IMR-90 (cell line): Measurements from ENCODE around the gene ZSCAN31. TPM values are rescaled to one million over a fixed set of nuclear protein-coding genes. Genes with fewer than 3 reads are reported as not detected.

Experiments used
- ATAC-seq: fragments of 200-7000 bp; cut with Tn5 transposase; 2 replicates; pipeline ENCODE4 v1.9.1; 2020; ENCODE audit warnings: low read depth, mild to moderate bottlenecking, moderate library complexity
- BruUV-seq: library from RNA; stranded (reverse); fragments of 400-500 nt; replicated peaks from 2 replicates; lab custom pipeline; 2021; lab: Mats Ljungman, UMichigan
- CTCF ChIA-PET: fragments of 300-600 bp; formaldehyde crosslinking; extraction: SDS; loops from one replicate; lab custom pipeline; 2021; ENCODE audit warnings: antibody characterized with exemption; lab: Yijun Ruan, JAX
- POLR2A ChIA-PET: fragments of 300-600 bp; sonication (Branson Sonifier 250); formaldehyde crosslinking; loops from one replicate; lab custom pipeline; 2022; ENCODE audit warnings: antibody characterized with exemption; ENCODE audit not compliant: unreplicated experiment; lab: Charles Lee
- DNase-seq: peaks from one replicate; pipeline ENCODE4 v3.0.0; 2013
- H2AFZ ChIP-seq: replicated peaks from 2 replicates; pipeline ENCODE3; 2013; ENCODE audit warnings: low read length, mild to moderate bottlenecking; ENCODE audit not compliant: poor library complexity
- H2AK5ac ChIP-seq: 2 replicates; pipeline ENCODE4 v1.6.1; 2013; ENCODE audit warnings: low read depth, low read length, inconsistent platforms
- H2AK9ac ChIP-seq: replicated peaks from 2 replicates; pipeline ENCODE3; 2013; ENCODE audit warnings: mild to moderate bottlenecking, low read depth, low read length, moderate library complexity; ENCODE audit not compliant: poor library complexity
- H2BK120ac ChIP-seq: 2 replicates; pipeline ENCODE4 v1.6.1; 2013; ENCODE audit warnings: low read depth, low read length, inconsistent platforms
- H2BK15ac ChIP-seq: 3 replicates; pipeline ENCODE4 v1.6.1; 2013; ENCODE audit warnings: low read depth, low read length, inconsistent platforms
- H2BK20ac ChIP-seq: 2 replicates; pipeline ENCODE4 v1.6.1; 2013; ENCODE audit warnings: low read depth, mild to moderate bottlenecking, inconsistent platforms, low read length, moderate library complexity
- H2BK5ac ChIP-seq: 2 replicates; pipeline ENCODE4 v1.6.1; 2013; ENCODE audit warnings: mild to moderate bottlenecking, low read depth, low read length, inconsistent platforms; ENCODE audit not compliant: poor library complexity, severe bottlenecking
- H3K14ac ChIP-seq: replicated peaks from 2 replicates; pipeline ENCODE4 v1.6.1; 2013; ENCODE audit warnings: low read depth, low read length, inconsistent platforms
- H3K18ac ChIP-seq: 2 replicates; pipeline ENCODE4 v1.6.1; 2013; ENCODE audit warnings: low read depth, low read length, control low read depth
- H3K23ac ChIP-seq: 2 replicates; pipeline ENCODE4 v1.6.1; 2013; ENCODE audit warnings: low read depth, low read length, inconsistent platforms
- H3K27ac ChIP-seq: 2 replicates; pipeline ENCODE4 v1.5.1; 2013; ENCODE audit warnings: mild to moderate bottlenecking, control low read depth, low read length; ENCODE audit not compliant: insufficient read depth
- H3K27me3 ChIP-seq: 2 replicates; pipeline ENCODE4 v1.6.1; 2013; ENCODE audit warnings: low read length; ENCODE audit not compliant: control insufficient read depth, insufficient read depth
- H3K36me3 ChIP-seq: 2 replicates; pipeline ENCODE4 v1.6.1; 2013; ENCODE audit warnings: low read length, mixed read lengths; ENCODE audit not compliant: control insufficient read depth, insufficient read depth
- H3K4ac ChIP-seq: 2 replicates; pipeline ENCODE4 v1.6.1; 2013; ENCODE audit warnings: low read depth, low read length, inconsistent platforms
- H3K4me1 ChIP-seq: 2 replicates; pipeline ENCODE4 v1.6.1; 2013; ENCODE audit warnings: low read length, mixed read lengths; ENCODE audit not compliant: control insufficient read depth, insufficient read depth
- H3K4me2 ChIP-seq: 2 replicates; pipeline ENCODE4 v1.6.1; 2013; ENCODE audit warnings: low read depth, mild to moderate bottlenecking, control low read depth, low read length, moderate library complexity
- H3K4me3 ChIP-seq: 2 replicates; pipeline ENCODE4 v1.5.1; 2013; ENCODE audit warnings: low read depth, mild to moderate bottlenecking, control low read depth, low read length, moderate library complexity; ENCODE audit not compliant: insufficient read depth
- H3K56ac ChIP-seq: 2 replicates; pipeline ENCODE4 v1.6.1; 2013; ENCODE audit warnings: low read length, inconsistent platforms; ENCODE audit not compliant: insufficient read depth; ENCODE audit errors: extremely low read depth
- H3K79me1 ChIP-seq, 2 experiments: 2 replicates each; pipeline ENCODE4 v1.6.1; 2013; ENCODE audit warnings: low read length in 2 of 2, inconsistent platforms in 1 of 2, low read depth in 1 of 2
- H3K9ac ChIP-seq: 2 replicates; pipeline ENCODE4 v1.6.1; 2013; ENCODE audit warnings: low read depth, low read length, control low read depth
- H3K9me1 ChIP-seq: 2 replicates; pipeline ENCODE4 v1.6.1; 2013; ENCODE audit warnings: low read length, inconsistent platforms; ENCODE audit not compliant: insufficient read depth
- H3K9me3 ChIP-seq: 2 replicates; pipeline ENCODE4 v1.6.1; 2013; ENCODE audit warnings: low read length; ENCODE audit not compliant: control insufficient read depth, insufficient read depth
- H4K20me1 ChIP-seq: 2 replicates; pipeline ENCODE4 v1.6.1; 2013; ENCODE audit warnings: low read length, inconsistent platforms; ENCODE audit not compliant: insufficient read depth
- H4K5ac ChIP-seq: 2 replicates; pipeline ENCODE4 v1.6.1; 2013; ENCODE audit warnings: mild to moderate bottlenecking, low read depth, low read length, control low read depth
- H4K8ac ChIP-seq, 2 experiments: 2 replicates each; pipeline ENCODE4 v1.6.1; 2013; ENCODE audit warnings: low read depth in 2 of 2, low read length in 2 of 2, control low read depth in 1 of 2, inconsistent platforms in 1 of 2
- H4K91ac ChIP-seq: 2 replicates; pipeline ENCODE4 v1.6.1; 2013; ENCODE audit warnings: low read depth, low read length, inconsistent platforms; ENCODE audit not compliant: insufficient read depth
- BHLHE40 ChIP-seq: fragments of 150-350 bp; IDR thresholded peaks from 2 replicates; pipeline ENCODE4 v1.6.1; 2016; ENCODE audit warnings: mild to moderate bottlenecking, low read depth, low read length
- CEBPB ChIP-seq: IDR thresholded peaks from 2 replicates; pipeline ENCODE4 v1.6.1; 2012; ENCODE audit warnings: low read depth, low read length, improper control_type of control experiment
- CHD1 ChIP-seq: IDR thresholded peaks from 2 replicates; pipeline ENCODE4 v1.6.1; 2012; ENCODE audit warnings: low read depth, low read length, improper control_type of control experiment
- CTCF ChIP-seq: conservative IDR thresholded peaks from 2 replicates; pipeline ENCODE4 v1.5.1; 2012; ENCODE audit warnings: mild to moderate bottlenecking, low read depth, low read length, improper control_type of control experiment
- ELK1 ChIP-seq: fragments of 150-350 bp; IDR thresholded peaks from 2 replicates; pipeline ENCODE4 v1.6.1; 2016; ENCODE audit warnings: low read depth, mild to moderate bottlenecking, low read length, moderate library complexity, borderline replicate concordance
- FOS ChIP-seq: fragments of 150-350 bp; IDR thresholded peaks from 2 replicates; pipeline ENCODE4 v1.6.1; 2016; ENCODE audit warnings: low read depth, low read length
- MAFK ChIP-seq: IDR thresholded peaks from 2 replicates; pipeline ENCODE4 v1.6.1; 2012; ENCODE audit warnings: low read depth, low read length, improper control_type of control experiment
- MAZ ChIP-seq: IDR thresholded peaks from 2 replicates; pipeline ENCODE4 v1.6.1; 2012; ENCODE audit warnings: low read depth, mild to moderate bottlenecking, low read length, improper control_type of control experiment, moderate library complexity, borderline replicate concordance
- MXI1 ChIP-seq: IDR thresholded peaks from 2 replicates; pipeline ENCODE4 v1.6.1; 2012; ENCODE audit warnings: low read depth, mild to moderate bottlenecking, low read length, moderate library complexity, borderline replicate concordance
- NFE2L2 ChIP-seq: fragments of 150-350 bp; IDR thresholded peaks from 2 replicates; pipeline ENCODE4 v1.6.1; 2016; ENCODE audit warnings: low read depth, mild to moderate bottlenecking, low read length
- POLR2A ChIP-seq: IDR thresholded peaks from 2 replicates; pipeline ENCODE4 v1.6.1; 2012; ENCODE audit warnings: mild to moderate bottlenecking, low read depth, low read length
- RAD21 ChIP-seq: IDR thresholded peaks from 2 replicates; pipeline ENCODE4 v1.6.1; 2012; ENCODE audit warnings: low read length, improper control_type of control experiment
- RCOR1 ChIP-seq: IDR thresholded peaks from 2 replicates; pipeline ENCODE4 v1.6.1; 2012; ENCODE audit warnings: mild to moderate bottlenecking, low read length, improper control_type of control experiment; ENCODE audit not compliant: insufficient replicate concordance
- RFX5 ChIP-seq: IDR thresholded peaks from 2 replicates; pipeline ENCODE4 v1.8.0; 2012; ENCODE audit warnings: low read depth, mild to moderate bottlenecking, low read length, moderate library complexity
- SMC3 ChIP-seq: fragments of 150-350 bp; IDR thresholded peaks from 2 replicates; pipeline ENCODE4 v1.6.1; 2016; ENCODE audit warnings: low read depth, mild to moderate bottlenecking, antibody characterized with exemption, low read length, moderate library complexity
- USF2 ChIP-seq: fragments of 150-350 bp; IDR thresholded peaks from 2 replicates; pipeline ENCODE4 v1.6.1; 2017; ENCODE audit warnings: mild to moderate bottlenecking, antibody characterized with exemption, low read length, low read depth
- WGBS, 2 experiments: methylation state at CpG; one replicate each; pipeline versions ENCODE4 v1.1.5 to v1.1.7; 2013; ENCODE audit warnings: missing lambda C conversion rate in 2 of 2; ENCODE audit not compliant: insufficient read length in 1 of 2; ENCODE audit errors: extremely low coverage in 2 of 2; 5-methylcytosine and 5-hydroxymethylcytosine counted together
- dilution Hi-C: fragments of 300-500 bp; cut with HindIII; formaldehyde crosslinking; loops from one replicate; pipeline ENCODE4 v1.14.3; 2018; ENCODE audit warnings: low sequenced_read_pairs; ENCODE audit not compliant: unreplicated experiment
- in situ Hi-C: fragments of 300-500 bp; cut with MboI; formaldehyde crosslinking; loops from 3 replicates; pipeline ENCODE4 v1.14.3; 2019; ENCODE audit warnings: low sequenced_read_pairs, inconsistent platforms, mixed read lengths
- intact Hi-C: fragments of 100-400 bp; cut with micrococcal nuclease; formaldehyde crosslinking; loops from 2 replicates; pipeline ENCODE4 v1.10.0; 2022
- polyA plus RNA-seq, 3 experiments: library from polyadenylated mRNA; depleted of rRNA; stranded (reverse); fragments of >200 nt; gene quantifications; 2 replicates each; pipeline ENCODE4 v1.2.3, GENCODE V29; 2012; ENCODE audit warnings: low replicate concordance in 1 of 3
- total RNA-seq: library from RNA; depleted of rRNA; stranded (reverse); fragments of >200 nt; gene quantifications from 2 replicates; pipeline ENCODE4 v1.2.3, GENCODE V29; 2012

ZSCAN31 gene
- total and polyA plus RNA-seq, 2 of the 4 experiments (the other 2 are of a cell fraction): 1.4 to 4.7 TPM

- intact Hi-C loops (no loop called here), in situ Hi-C loops (no loop called here)
- POLR2A ChIA-PET: no interaction called here
Measured at GRCh38 chr6:28333599-28334018, 2.3 kb downstream of the ZSCAN31 start.

More at GRCh38 chr6:28333599-28334018, 2.3 kb downstream of the ZSCAN31 start:
- H3K4me1 ChIP-seq: peaks cover 2% of the 10 kb centered on the region; the same call in 1 of the 2 replicates
- no peak overlapping the region for H2AFZ ChIP-seq
- H3K27me3 ChIP-seq: no peaks in the 10 kb centered on the region
- TF ChIP-seq FOS (no peak), USF2 (no peak), NFE2L2 (no peak), POLR2A (no peak), MAZ (no peak), MAFK (no peak), BHLHE40 (no peak), RCOR1 (no peak), SMC3 (no peak), CTCF (no peak), RFX5 (no peak), RAD21 (no peak), CHD1 (no peak), MXI1 (no peak), CEBPB (no peak), ELK1 (no peak)
- H2BK120ac ChIP-seq: no peak overlapping the region
- no peak overlapping the region for H2AK5ac ChIP-seq
- H2BK20ac ChIP-seq: no peak overlapping the region
- 83% methylated on average over 1 of the region's 1 CpG; no CpG with 5 or more reads in 1 of the 2 experiments for WGBS, 2 experiments
- H3K36me3 ChIP-seq: peaks cover 2% of the 10 kb centered on the region; the same call in 1 of the 2 replicates
- H3K9me3 ChIP-seq: peaks cover 3% of the 10 kb centered on the region; the same call in 1 of the 2 replicates
- no peak overlapping the region for H3K4me3 ChIP-seq
- no peak overlapping the region for H3K14ac ChIP-seq
- DNase-seq (no peak), ATAC-seq (no peak)
- H4K5ac ChIP-seq: no peak overlapping the region
- no peak overlapping the region for H3K56ac ChIP-seq
- CTCF ChIA-PET: no interaction called here
- H3K79me1 ChIP-seq: peaks cover 0 to 11% of the 10 kb centered on the region in 2 experiments; a peak in 2 of 4 replicates
- H3K4me2 ChIP-seq: no peak overlapping the region
- H2BK15ac ChIP-seq: no peak overlapping the region
- H3K27ac ChIP-seq: no peak overlapping the region
- H4K20me1 ChIP-seq: no peaks in the 10 kb centered on the region
- no peak overlapping the region for H4K8ac ChIP-seq
- H3K4ac ChIP-seq: no peak overlapping the region
- no peak overlapping the region for H3K9ac ChIP-seq
- H4K91ac ChIP-seq: no peak overlapping the region
- no peak overlapping the region for H2BK5ac ChIP-seq
- no peak overlapping the region for H3K23ac ChIP-seq
- BruUV-seq: no TSS peak
- no peak overlapping the region for H2AK9ac ChIP-seq
- dilution Hi-C loops: no loop called here
- H3K18ac ChIP-seq: no peak overlapping the region
- H3K9me1 ChIP-seq: no peaks in the 10 kb centered on the region
